Cerebellar nuclear complex (tissue), 1 donor: ENCODE data around the gene TNFAIP8L2.
"Not testable (repeated sequence)": the region's sequence is repeated elsewhere in the genome, so short reads cannot be mapped to it uniquely, and the experiment has no call there.

Experiments
- DNase-seq, 2 experiments: peaks; one replicate each; lab custom pipeline; 2025; lab: John Stamatoyannopoulos, UW

Gene TNFAIP8L2

DNA sequence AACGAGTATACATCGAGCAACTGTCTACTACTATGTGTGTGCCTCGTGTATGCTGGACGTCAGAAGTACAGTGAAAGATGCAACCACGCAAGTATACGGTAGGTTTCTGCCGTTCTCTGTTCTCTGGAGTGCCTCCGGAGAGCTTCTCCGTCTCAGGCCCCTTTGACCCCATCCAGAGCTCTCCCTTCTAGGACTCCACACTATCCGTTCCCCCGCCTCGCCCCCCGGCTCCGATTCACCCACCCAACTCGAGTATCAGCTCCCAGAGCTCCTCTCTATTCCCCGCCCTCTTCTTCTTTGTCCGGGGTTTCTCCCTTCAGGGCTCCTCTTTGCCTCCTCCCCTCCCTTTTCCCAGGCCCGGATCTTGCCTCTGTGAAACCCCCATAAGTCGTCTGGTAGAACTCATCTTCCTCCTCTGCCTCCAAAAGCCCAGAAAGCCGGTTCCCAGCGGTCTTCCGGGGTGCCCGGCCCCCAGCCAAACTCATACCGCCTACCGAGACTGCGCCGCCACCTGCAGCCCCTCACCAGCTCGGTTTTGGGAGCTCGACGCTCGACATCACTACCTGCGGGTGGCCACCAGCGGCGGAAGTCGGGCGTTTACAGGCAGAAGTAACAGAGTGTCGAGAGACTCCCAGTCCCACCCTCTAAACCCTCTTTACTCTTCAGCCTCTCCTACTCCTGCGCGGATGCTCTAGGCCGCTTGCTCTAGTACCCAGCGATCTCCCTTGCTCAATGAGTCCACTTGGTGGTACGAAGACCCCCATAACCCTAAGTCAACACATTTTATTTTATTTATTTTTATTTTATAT is 33.4 kb downstream of the TNFAIP8L2 start, which contains the start of gene VPS72:
Gene VPS72 (minus strand): TSS at position 561 of the 809 bp plus-strand sequence. CDS start 76 bp downstream, at position 485.
- peak; percentile 35 to 42 for DNase-seq

DNA sequence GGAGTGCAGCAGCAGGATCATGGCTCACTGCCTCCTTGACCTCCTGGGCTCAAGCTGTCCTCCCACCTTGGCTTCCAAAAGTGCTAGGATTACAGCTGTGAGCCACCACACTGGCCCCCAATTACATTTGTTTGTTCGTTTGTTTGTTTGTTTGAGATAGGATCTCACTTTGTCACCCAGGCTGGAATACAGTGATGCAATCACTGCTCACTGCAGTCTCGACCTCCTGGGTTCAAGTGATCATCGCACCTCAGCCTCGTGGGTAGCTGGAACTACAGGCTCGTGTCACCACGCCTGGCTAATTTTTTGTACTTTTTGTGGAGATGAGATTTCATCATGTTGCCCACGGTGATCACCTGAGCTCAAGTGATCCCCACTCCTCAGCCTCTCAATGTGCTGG is 35.6 kb downstream of the TNFAIP8L2 start:
- DNase-seq = no peak

GRCh38 chr1:151193304-151193703 is 36.9 kb downstream of the TNFAIP8L2 start:
- no peak for DNase-seq

GRCh38 chr1:151193856-151194255 is 37.4 kb downstream of the TNFAIP8L2 start:
- no peak for DNase-seq

GRCh38 chr1:151194894-151195594 is 38.6 kb downstream of the TNFAIP8L2 start:
- DNase-seq = not testable (repeated sequence)

DNA sequence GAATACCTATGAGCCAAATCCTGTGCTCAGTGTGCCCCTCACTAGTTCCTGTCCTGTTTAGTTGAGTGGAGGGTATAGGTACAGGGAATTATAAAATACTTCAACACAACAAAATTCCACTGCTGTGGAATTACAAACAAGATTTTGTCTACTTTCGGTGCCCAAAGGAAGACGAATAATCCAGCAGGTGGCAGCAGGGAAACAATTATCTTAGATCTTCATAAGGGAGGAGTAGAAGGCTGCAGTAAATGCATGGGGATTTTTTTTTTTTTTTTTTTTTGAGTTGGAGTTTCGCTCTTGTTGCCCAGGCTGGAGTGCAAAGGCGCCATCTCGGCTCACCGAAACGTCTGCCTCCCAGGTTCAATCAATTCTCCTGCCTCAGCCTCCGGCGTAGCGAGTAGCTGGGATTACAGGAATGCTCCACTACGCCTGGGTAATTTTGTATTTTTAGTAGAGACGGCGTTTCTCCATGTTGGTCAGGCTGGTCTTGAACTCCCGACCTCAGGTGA is 39.9 kb downstream of the TNFAIP8L2 start:
- DNase-seq = peak; percentile 10 to 70

DNA sequence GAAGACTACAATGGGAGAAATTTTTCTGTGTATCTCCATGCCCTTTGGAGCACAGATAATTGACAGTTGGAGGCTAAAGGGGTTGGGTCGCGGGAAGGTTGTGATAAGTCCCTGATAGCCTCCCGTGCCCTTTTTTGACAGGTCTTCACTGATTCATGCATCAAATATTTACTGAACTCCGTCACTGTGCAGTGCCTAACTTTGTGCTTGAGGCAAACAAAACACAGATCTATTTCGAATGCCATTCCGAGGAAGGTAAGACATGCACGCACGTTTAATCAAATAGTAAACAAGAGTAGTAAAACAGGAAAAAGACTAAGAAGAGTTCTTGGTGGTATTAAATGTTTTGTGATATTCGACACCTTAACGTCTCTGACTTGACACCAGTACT is 41.4 kb downstream of the TNFAIP8L2 start:
- DNase-seq = no peak

DNA sequence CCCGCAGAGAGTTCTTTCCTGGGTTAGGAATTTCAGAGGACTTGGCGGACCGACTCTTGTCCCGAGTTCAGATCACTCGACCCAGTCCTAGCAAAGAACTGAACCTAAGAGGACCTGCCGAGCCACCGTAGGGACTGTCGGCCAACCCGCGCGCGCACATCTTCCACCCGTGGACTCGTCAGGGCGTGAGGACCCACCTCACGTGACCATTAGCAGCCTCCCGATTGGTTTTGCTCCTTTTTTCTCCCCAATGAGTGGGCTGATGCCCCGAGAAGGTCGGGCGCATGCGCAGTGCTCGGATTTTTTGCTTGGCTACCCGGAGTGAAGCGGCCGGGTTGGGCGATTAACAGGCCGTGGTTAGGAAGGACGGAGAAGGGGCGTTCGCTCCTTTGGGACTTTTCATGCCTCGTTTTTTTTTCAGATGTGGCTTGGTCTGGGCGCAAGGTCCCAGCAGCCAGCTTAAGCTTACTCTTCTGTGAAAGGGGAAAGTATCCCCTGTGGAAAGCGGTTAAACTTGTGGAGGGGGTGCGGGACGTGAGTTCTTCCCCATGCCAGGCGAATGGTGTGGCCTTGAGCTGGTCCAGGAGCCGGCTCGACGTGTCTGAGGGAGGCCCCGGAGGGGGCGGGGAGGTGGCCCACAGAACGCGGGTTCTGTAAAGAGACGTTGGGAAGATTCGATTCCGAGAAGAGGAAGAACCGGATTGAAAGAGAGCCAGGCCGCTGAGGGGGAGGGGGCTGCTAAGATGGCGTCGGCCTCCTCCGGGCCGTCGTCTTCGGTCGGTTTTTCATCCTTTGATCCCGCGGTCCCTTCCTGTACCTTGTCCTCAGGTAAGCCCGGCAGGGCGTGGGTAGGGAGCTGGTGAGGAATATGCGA is 42.0 kb downstream of the TNFAIP8L2 start, which contains the start of gene PIP5K1A:
Gene PIP5K1A (plus strand): TSS at position 299 of the 874 bp plus-strand sequence. CDS start 445 bp downstream, at position 744.
- peak; percentile 58 to 91 for DNase-seq

- no peak for DNase-seq
These were observed 43.6 kb downstream of the TNFAIP8L2 start for GRCh38 chr1:151199873-151200581.

GRCh38 chr1:151205381-151205965 is 49.0 kb downstream of the TNFAIP8L2 start:
- not testable (repeated sequence) for DNase-seq
